Karpas-422 (cell line): ENCODE results near the gene KCTD18. TPM values are rescaled to one million over a fixed set of nuclear protein-coding genes. Genes with fewer than 3 reads are reported as not detected.

ENCODE experiments used
- DNase-seq: peaks from one replicate; pipeline ENCODE4 v3.0.0-alpha.2; 2015
- H2AFZ ChIP-seq: fragments of 200-600 bp; sonication (generic); 2 replicates; pipeline ENCODE4 v1.6.1; 2014; ENCODE audit warnings: antibody characterized with exemption, low read length, mixed read lengths
- H3K27ac ChIP-seq: fragments of 200-600 bp; sonication (generic); 2 replicates; pipeline ENCODE4 v1.5.1; 2014; ENCODE audit warnings: mild to moderate bottlenecking, low read length, moderate library complexity
- H3K27me3 ChIP-seq: fragments of 200-600 bp; sonication (generic); 2 replicates; pipeline ENCODE4 v1.6.1; 2014; ENCODE audit warnings: low read length, mixed read lengths
- H3K36me3 ChIP-seq: fragments of 200-600 bp; sonication (generic); 2 replicates; pipeline ENCODE4 v1.6.1; 2014; ENCODE audit warnings: low read length, mixed read lengths; ENCODE audit not compliant: insufficient read depth
- H3K4me1 ChIP-seq: fragments of 200-600 bp; sonication (generic); 2 replicates; pipeline ENCODE4 v1.6.1; 2014; ENCODE audit warnings: mild to moderate bottlenecking, low read length, mixed read lengths
- H3K4me2 ChIP-seq: fragments of 200-600 bp; sonication (generic); 2 replicates; pipeline ENCODE4 v1.6.1; 2014; ENCODE audit warnings: low read length, low read depth, mild to moderate bottlenecking; ENCODE audit not compliant: poor library complexity, severe bottlenecking
- H3K4me3 ChIP-seq: fragments of 200-600 bp; sonication (generic); 2 replicates; pipeline ENCODE4 v1.5.1; 2014; ENCODE audit warnings: mild to moderate bottlenecking, antibody characterized with exemption, low read length, mixed read lengths
- H3K79me2 ChIP-seq: fragments of 200-600 bp; sonication (generic); 2 replicates; pipeline ENCODE4 v1.6.1; 2014; ENCODE audit warnings: mild to moderate bottlenecking, low read length, mixed read lengths
- H3K9ac ChIP-seq: fragments of 200-600 bp; sonication (generic); 2 replicates; pipeline ENCODE4 v1.6.0; 2014; ENCODE audit warnings: low read length
- H3K9me2 ChIP-seq: fragments of 200-600 bp; sonication (generic), shearing (Covaris generic); replicated peaks from 2 replicates; pipeline ENCODE4 v1.6.0; 2014; ENCODE audit warnings: mild to moderate bottlenecking, low read length, moderate library complexity; ENCODE audit not compliant: insufficient read depth
- H3K9me3 ChIP-seq: fragments of 300-700, 200-600 bp; sonication (generic); 2 replicates; pipeline ENCODE4 v1.6.1; 2014; ENCODE audit warnings: low read length, mixed read lengths
- H4K20me1 ChIP-seq: fragments of 200-600 bp; sonication (generic); 2 replicates; pipeline ENCODE4 v1.6.1; 2014; ENCODE audit warnings: mild to moderate bottlenecking, antibody characterized with exemption, low read length, low read depth; ENCODE audit not compliant: insufficient read depth
- total RNA-seq: library from RNA; depleted of rRNA; stranded (reverse); fragments of >200 nt; shearing (Covaris generic); gene quantifications from 2 replicates; pipeline ENCODE4 v1.2.3, GENCODE V29; 2014; ENCODE audit warnings: low replicate concordance

The KCTD18 gene
- total RNA-seq, 1 experiment from 2014 or later: 28.1 TPM

DNA sequence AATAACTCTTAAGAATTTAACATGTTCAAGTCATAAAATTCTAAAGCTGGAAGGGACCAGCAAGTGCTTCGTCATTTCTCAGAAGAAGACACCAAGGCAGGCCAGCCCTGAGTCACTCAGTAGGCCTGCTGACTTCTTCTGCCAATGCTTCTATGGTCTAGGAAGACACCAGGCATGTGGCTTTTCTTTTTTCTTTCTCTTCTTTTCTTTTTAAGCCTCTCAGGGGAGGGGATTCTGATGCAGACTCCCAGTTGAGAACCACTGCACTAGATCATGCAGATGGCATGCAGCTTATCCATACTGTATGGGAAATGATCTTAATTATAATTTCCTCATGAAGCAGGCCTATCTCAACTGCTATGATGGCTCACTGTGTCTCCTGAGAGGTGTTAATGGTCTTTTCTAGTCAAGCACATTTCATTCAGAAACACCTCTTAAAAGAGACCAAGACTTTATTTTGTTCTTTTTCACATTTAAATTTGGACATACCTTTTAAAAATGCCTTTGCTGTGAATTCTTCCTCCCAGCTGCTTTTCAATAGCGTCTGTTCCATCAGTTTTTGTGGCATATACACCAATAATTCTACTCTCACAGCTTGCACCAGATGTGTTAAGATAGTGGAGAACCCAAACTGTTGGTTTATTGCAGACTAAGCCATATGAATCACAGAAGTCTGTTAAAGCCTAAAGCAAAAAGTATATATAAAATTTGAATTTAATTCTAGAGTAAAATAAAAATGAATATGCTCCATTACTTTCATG lies 11.3 kb downstream of the KCTD18 start:
- no peak for DNase-seq
- no peaks in the 10 kb centered on the region for H3K4me1 ChIP-seq
- no peak overlapping the region for H3K27ac ChIP-seq
- no peaks in the 10 kb centered on the region for H4K20me1 ChIP-seq
- H3K4me3 ChIP-seq: no peak overlapping the region
- no peaks in the 10 kb centered on the region for H3K9me2 ChIP-seq
- no peak overlapping the region for H2AFZ ChIP-seq
- no peak overlapping the region for H3K9ac ChIP-seq
- peaks cover 4% of the 10 kb centered on the region for H3K79me2 ChIP-seq
- no peaks in the 10 kb centered on the region for H3K27me3 ChIP-seq
- peaks cover 4% of the 10 kb centered on the region; the same call in 1 of the 2 replicates for H3K9me3 ChIP-seq
- H3K4me2 ChIP-seq: no peak overlapping the region
- H3K36me3 ChIP-seq: peaks cover 32% of the 10 kb centered on the region

DNA sequence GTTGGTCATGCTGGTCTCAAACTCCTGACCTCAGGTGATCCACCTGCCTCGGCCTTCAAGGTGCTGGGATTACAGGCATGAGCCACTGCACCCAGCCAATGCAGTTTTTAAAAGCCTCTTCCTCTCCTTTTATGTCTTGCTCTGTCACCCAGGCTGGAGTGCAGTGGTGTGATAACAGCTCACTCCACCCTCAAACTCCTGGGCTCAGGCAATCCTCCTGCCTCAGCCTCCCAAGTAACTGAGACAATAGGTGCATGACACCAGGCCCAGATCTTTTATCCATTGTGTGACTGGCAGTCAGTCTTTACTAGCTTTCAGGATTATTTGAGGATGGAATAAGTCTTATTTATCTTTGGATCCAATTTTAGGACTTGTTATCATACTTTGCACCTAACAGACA lies 13.2 kb downstream of the KCTD18 start:
- H3K4me2 ChIP-seq: no peak overlapping the region
- no peaks in the 10 kb centered on the region for H3K9me2 ChIP-seq
- H3K4me3 ChIP-seq: no peak overlapping the region
- H3K79me2 ChIP-seq: no peaks in the 10 kb centered on the region
- no peaks in the 10 kb centered on the region for H4K20me1 ChIP-seq
- no peak for DNase-seq
- H3K36me3 ChIP-seq: peaks cover 34% of the 10 kb centered on the region
- H3K9me3 ChIP-seq: no peaks in the 10 kb centered on the region
- H3K9ac ChIP-seq: no peak overlapping the region
- H3K27ac ChIP-seq: no peak overlapping the region
- H3K27me3 ChIP-seq: no peaks in the 10 kb centered on the region
- H2AFZ ChIP-seq: no peak overlapping the region
- H3K4me1 ChIP-seq: no peaks in the 10 kb centered on the region

- Histone ChIP-seq H3K4me2 (no peak overlapping the region), H4K20me1 (no peaks in the 10 kb centered on the region), H3K9me2 (no peaks in the 10 kb centered on the region), H3K4me1 (no peaks in the 10 kb centered on the region), H3K9me3 (no peaks in the 10 kb centered on the region), H3K79me2 (no peaks in the 10 kb centered on the region), H3K36me3 (peaks cover 40% of the 10 kb centered on the region), H3K27me3 (no peaks in the 10 kb centered on the region), H3K27ac (no peak overlapping the region), H2AFZ (no peak overlapping the region), H3K9ac (no peak overlapping the region), H3K4me3 (no peak overlapping the region)
- DNase-seq: no peak
Measured at GRCh38 chr2:200494048-200494447, 15.8 kb downstream of the KCTD18 start.

GRCh38 chr2:200492656-200493055 lies 17.2 kb downstream of the KCTD18 start:
- no peaks in the 10 kb centered on the region for H3K4me1 ChIP-seq
- no peak overlapping the region for H3K27ac ChIP-seq
- no peaks in the 10 kb centered on the region for H3K27me3 ChIP-seq
- no peak overlapping the region for H3K4me3 ChIP-seq
- no peaks in the 10 kb centered on the region for H3K9me3 ChIP-seq
- no peaks in the 10 kb centered on the region for H4K20me1 ChIP-seq
- no peak for DNase-seq
- H3K9ac ChIP-seq: no peak overlapping the region
- peaks cover 32% of the 10 kb centered on the region for H3K36me3 ChIP-seq
- H2AFZ ChIP-seq: no peak overlapping the region
- H3K4me2 ChIP-seq: no peak overlapping the region
- no peaks in the 10 kb centered on the region for H3K9me2 ChIP-seq
- no peaks in the 10 kb centered on the region for H3K79me2 ChIP-seq

DNA sequence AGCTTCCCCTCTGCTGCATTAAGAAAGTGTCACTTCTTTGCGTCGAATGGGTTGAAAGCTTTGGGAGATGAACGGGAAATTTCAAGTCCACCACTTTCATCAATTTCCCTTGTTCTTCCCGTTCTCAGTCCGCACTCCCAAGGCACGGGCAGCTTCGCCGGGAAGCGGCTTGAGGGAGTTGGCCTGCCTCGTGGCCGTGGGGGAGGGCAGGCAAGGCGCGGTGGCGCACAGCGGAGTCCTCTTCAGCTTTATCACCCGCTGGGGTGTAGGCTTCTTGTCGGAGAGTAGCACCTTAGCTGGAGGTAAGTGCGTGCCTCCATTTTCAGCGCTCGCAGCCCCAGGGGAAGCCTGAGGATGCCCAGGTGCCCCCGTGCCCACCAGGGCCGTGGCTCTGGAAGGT lies 19.9 kb downstream of the KCTD18 start:
- no peaks in the 10 kb centered on the region for H3K9me3 ChIP-seq
- no peaks in the 10 kb centered on the region for H3K27me3 ChIP-seq
- H3K4me1 ChIP-seq: no peaks in the 10 kb centered on the region
- DNase-seq: no peak
- H3K9me2 ChIP-seq: no peaks in the 10 kb centered on the region
- H3K4me2 ChIP-seq: no peak overlapping the region
- no peaks in the 10 kb centered on the region for H3K79me2 ChIP-seq
- no peak overlapping the region for H2AFZ ChIP-seq
- H4K20me1 ChIP-seq: no peaks in the 10 kb centered on the region
- no peak overlapping the region for H3K4me3 ChIP-seq
- no peak overlapping the region for H3K27ac ChIP-seq
- H3K9ac ChIP-seq: no peak overlapping the region
- peaks cover 24% of the 10 kb centered on the region for H3K36me3 ChIP-seq

DNA sequence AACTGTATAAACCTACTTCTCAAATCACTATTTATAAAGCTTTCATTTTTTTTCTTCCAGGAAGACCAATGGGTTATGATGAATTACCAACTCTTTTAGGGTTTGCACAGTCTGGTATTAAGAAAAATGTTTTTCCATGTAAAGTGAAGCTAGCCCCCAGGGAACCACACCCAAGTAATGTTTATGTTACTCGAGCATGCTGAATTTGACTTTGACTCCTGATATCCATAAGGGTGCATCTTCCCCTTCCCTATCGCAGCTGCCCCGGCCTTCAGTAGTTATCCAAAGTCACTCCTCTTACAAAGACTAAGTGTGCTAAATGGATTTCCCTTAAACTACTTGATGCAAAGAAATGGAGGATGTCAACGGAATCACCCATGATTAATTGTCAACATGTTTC lies 21.7 kb downstream of the KCTD18 start:
- Histone ChIP-seq H2AFZ (no peak overlapping the region), H3K4me2 (no peak overlapping the region), H3K9me2 (no peaks in the 10 kb centered on the region), H3K9ac (no peak overlapping the region), H3K27me3 (no peaks in the 10 kb centered on the region), H3K4me3 (no peak overlapping the region), H3K79me2 (no peaks in the 10 kb centered on the region), H3K27ac (no peak overlapping the region), H3K36me3 (peaks cover 19% of the 10 kb centered on the region), H3K9me3 (no peaks in the 10 kb centered on the region), H3K4me1 (no peaks in the 10 kb centered on the region), H4K20me1 (no peaks in the 10 kb centered on the region)
- no peak for DNase-seq

DNA sequence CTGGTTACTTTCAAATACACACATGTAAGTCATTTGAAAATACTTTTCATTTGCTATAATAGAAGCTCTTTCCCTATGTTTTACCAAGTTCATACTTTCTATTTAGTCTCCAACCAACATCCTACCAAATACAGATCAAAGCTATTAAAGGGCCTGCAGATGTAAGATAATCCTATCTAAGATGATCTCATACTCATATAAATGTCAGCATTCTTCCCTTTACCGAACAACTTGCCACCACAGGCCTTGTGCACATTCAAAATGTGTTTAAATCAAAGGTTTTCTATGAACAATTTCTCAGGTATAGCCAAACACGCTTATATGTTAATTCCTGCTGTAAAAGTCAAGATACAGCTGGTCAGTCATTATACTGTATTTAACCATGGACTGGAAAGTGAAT lies 23.3 kb downstream of the KCTD18 start:
- no peak overlapping the region for H3K4me3 ChIP-seq
- H3K27me3 ChIP-seq: no peaks in the 10 kb centered on the region
- DNase-seq: no peak
- H3K9me3 ChIP-seq: no peaks in the 10 kb centered on the region
- H4K20me1 ChIP-seq: no peaks in the 10 kb centered on the region
- H3K36me3 ChIP-seq: peaks cover 4% of the 10 kb centered on the region; the same call in 1 of the 2 replicates
- H3K79me2 ChIP-seq: no peaks in the 10 kb centered on the region
- H3K4me2 ChIP-seq: no peak overlapping the region
- H3K9me2 ChIP-seq: no peaks in the 10 kb centered on the region
- H3K27ac ChIP-seq: no peak overlapping the region
- H3K4me1 ChIP-seq: no peaks in the 10 kb centered on the region
- H2AFZ ChIP-seq: no peak overlapping the region
- no peak overlapping the region for H3K9ac ChIP-seq

DNA sequence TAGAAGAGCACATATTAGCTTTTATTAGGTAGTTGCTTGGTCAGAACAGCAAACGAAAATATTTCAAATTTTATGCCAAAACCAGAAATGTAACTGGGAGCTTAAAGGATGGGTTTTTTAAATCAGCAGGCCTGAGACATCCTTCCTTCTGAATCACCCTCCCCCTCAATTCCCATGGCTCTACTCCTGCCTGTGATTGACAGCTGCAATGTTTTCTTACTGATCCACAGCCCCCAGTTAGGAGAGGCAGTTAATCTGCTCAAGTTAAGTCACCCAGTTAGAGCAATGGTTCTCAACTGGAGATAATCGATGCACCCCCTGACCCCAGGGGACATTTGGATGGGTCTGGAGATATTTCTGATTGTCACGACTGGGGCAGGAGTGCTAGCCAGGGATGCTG lies 24.9 kb downstream of the KCTD18 start:
- H3K4me2 ChIP-seq: no peak overlapping the region

More for the DNA sequence above, 24.9 kb downstream of the KCTD18 start:
- no peak for DNase-seq
- Histone ChIP-seq H3K4me1 (no peaks in the 10 kb centered on the region), H3K9ac (no peak overlapping the region), H2AFZ (no peak overlapping the region), H4K20me1 (no peaks in the 10 kb centered on the region), H3K9me2 (no peaks in the 10 kb centered on the region), H3K9me3 (no peaks in the 10 kb centered on the region), H3K4me3 (no peak overlapping the region), H3K27me3 (no peaks in the 10 kb centered on the region), H3K27ac (no peak overlapping the region), H3K79me2 (no peaks in the 10 kb centered on the region), H3K36me3 (no peaks in the 10 kb centered on the region)
